Inferior parietal cortex (tissue), 1 donor: ENCODE data around the gene ODAD4.
"Not testable (repeated sequence)": the region's sequence is repeated elsewhere in the genome, so short reads cannot be mapped to it uniquely, and the experiment has no call there.

ENCODE experiments used
- DNase-seq: peaks from one replicate; pipeline ENCODE4 v3.0.0-alpha.2; 2016; ENCODE audit errors: extremely low spot score

Gene ODAD4

DNA sequence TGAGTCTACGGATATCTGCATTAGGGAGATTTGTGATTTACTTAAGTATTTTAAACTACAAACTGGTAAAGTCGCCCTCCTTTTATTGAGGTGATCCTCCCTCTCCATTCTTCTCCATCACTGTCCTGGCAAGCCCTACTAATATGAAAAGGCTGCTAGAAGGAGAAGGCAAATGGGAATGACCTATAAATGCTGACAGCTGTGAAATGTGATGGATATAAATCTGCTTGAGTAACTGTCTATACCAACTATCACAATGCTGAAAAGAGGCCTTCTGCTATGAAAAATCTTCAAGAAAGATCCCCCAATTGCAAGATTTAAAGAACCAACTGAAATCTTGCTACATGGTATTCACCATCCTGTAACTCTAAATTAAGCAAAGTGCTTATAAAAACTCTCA lies 71.3 kb downstream of the ODAD4 start:
- no peak for DNase-seq

DNA sequence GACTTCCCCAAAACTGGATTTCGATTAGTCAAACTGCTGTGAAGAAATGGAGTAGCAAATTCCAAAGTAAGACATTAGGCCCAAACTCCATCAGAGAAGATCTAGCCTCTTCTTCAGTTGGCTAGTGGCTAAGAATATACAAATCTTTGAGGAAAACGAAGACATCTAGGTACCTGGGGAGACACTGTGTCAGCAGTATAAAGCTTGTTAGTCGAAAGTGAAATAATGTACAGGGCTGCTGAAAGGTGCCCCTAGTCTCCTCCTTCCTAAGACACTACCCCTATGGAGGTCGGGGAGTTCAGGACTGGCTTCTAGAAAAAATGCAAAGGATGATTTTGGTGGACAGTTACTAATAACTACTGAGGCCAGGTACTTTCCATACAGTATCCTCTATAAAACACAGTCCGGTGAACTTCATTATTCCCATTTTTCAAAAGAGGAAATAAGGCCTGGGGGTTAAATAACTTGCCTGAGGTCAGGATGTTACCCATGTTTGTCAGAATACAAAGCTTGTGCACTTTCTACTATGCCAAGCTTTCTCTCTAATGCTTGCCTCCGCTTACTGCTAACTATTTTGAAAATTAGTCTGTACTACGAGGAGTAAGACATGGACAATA lies 71.9 kb downstream of the ODAD4 start:
- no peak for DNase-seq

DNA sequence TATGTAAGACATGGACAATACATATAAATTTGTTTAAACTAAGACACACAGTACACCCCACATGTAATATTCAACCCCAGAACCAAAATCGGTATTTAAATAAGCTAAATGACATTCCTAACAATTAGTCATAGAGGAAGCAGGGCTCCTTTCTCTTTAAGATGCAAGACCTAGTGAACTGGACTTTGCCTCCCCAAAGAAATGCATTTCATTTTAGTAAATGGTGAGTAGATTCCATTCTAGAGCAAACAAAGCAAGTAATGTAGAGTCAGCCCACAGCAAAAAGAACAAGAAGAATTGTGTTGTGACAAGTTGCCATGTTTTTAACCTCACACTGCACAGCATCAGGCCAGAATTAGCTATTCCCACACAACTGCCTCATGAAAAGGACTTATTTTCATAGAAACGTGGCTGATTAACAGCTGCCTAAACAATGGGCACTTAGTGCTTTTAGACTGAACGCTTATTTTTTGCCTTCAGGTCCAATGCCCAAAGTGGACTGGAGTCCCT lies 72.4 kb downstream of the ODAD4 start:
- no peak for DNase-seq

DNA sequence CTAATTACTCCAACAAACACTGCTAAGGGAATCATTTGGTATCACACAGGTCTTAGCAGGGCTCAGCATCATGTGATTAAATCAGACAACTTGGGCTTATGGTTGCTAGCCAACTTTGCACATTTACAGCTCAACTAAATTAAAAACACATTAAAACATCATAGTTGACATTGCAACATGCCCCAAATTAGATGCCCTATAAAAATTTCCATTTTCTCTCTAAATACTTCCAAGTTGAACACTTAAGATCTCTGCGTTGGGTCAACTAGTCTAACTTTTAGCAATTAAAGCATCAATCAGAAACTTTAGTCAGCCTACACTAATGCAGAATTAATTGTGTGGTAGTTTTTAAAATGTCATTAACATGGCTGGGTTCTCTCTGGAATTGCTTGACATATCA lies 74.7 kb downstream of the ODAD4 start:
- DNase-seq = no peak

DNA sequence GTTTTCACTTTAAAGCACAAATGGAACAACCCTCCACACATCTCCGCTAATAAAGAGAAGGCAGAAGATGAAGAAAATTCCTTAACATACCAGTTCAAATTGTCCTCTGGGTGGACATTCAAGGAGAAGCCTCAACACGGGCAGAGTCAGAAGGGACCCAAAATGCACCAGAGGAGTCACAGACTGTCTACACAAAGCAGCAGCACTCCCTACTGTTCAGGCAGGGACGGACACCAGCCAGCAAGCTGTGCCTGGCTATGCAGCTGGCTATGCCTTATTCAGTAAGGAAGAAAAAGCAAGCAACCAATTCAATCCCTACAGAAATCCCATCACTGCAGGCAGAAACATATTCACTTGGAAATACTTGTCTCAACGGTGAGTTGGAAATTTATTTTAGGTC lies 78.8 kb downstream of the ODAD4 start:
- peak; percentile 72 for DNase-seq

DNA sequence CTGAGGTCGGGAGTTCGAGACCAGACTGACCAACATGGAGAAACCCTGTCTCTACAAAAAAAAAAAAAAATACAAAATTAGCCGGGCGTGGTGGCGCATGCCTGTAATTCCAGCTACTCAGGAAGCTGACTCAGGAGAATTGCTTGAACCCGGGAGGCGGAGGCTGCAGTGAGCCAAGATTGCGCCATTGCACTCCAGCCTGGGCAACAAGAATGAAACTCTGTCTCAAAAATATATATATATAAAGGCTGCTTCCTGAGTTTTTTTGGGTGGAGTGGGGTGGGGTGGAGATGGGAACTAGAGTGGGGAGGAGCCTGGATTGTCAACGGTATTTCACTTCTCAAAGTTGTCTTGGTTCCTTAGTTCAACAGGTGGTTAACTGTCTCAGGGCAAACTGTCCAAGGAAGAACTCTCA lies 79.9 kb downstream of the ODAD4 start:
- DNase-seq = not testable (repeated sequence)

DNA sequence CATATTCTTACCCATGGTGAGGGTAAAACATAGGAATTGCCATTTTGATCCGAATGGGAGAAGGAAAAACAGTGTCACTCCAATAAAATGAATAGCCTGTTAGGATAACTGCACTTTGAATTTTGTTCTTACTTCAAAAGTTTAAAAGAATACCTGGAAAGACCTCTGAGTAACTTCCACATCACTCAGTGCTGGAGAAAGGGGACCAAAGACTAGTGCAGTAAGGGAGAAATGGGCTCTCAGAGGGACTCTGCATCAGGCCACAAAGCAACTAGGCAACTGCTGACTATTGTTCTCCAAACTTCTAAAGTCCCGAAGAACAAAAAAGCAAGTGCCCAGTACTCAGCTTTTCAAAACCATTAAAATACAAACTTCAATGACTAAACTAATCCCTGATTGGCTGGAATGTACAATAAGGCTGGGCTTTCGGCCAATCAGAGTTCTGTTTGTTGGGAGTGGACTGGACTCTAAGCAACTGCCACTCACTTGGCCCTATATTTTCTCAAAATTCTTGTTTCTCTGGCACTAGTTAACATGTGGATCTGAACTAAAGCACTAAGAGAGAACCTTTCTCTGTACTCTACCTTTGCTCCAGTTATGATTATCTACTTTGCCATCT lies 80.6 kb downstream of the ODAD4 start:
- DNase-seq = no peak

DNA sequence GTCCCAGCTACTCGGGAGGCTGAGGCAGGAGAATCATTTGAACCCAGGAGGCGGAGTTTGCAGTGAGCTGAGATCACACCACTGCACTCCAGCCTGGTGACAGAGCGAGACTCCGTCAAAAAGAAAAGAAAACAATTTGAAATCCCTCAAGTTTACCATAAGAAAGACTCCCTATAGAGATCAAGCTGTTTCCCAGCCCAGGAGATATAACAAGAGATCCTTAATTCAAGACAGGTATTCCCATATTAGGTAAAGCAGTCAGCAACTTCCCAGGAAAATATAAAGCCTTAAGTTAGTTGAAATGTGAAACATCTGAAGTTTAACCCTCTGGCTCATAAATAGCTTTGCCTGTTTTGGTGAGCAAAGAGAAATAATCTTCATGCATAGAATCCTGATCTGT lies 81.9 kb downstream of the ODAD4 start:
- not testable (repeated sequence) for DNase-seq

DNA sequence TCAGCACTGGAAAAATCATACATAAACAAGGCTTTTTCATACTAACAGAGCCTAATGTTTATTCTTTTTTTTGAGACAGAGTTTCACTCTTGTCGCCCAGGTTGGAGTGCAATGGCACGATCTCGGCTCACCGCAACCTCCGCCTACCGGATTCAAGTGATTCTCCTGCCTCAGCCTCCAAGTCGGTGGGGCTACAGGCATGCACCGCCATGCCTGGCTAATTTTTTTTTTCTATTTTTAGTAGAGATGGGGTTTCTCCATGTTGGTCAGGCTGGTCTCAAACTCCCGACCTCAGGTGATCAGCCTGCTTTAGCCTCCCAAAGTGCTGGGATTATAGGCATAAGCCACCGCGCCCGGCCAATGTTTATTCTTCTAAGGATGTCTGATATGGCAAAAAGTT lies 83.3 kb downstream of the ODAD4 start:
- not testable (repeated sequence) for DNase-seq
